Frontal cortex (tissue), 4 donors: ENCODE results near the gene CLCF1. TPM values are rescaled to one million over a fixed set of nuclear protein-coding genes. Genes with fewer than 3 reads are reported as not detected.
A peak's percentile ranks its signal among the peaks of the same experiment; 100 is the strongest.

Experiments used
- DNase-seq, 2 donors: peaks; one replicate each; pipeline ENCODE4 v3.0.0; 2012; ENCODE audit warnings: low spot score in 2 of 2
- FAIRE-seq: peaks from 2 replicates; lab custom pipeline; 2012; peaks lifted over from hg19 to GRCh38; lab: Jason Lieb, UNC
- total RNA-seq: library from RNA; depleted of rRNA; stranded (reverse); fragments of >200 nt; gene quantifications from one replicate; pipeline ENCODE4 v1.2.3, GENCODE V29; 2014
- donor health status: control.
- donor health status: control.
- donor health status: control.

Gene CLCF1
- under 0.01 TPM for total RNA-seq

DNA sequence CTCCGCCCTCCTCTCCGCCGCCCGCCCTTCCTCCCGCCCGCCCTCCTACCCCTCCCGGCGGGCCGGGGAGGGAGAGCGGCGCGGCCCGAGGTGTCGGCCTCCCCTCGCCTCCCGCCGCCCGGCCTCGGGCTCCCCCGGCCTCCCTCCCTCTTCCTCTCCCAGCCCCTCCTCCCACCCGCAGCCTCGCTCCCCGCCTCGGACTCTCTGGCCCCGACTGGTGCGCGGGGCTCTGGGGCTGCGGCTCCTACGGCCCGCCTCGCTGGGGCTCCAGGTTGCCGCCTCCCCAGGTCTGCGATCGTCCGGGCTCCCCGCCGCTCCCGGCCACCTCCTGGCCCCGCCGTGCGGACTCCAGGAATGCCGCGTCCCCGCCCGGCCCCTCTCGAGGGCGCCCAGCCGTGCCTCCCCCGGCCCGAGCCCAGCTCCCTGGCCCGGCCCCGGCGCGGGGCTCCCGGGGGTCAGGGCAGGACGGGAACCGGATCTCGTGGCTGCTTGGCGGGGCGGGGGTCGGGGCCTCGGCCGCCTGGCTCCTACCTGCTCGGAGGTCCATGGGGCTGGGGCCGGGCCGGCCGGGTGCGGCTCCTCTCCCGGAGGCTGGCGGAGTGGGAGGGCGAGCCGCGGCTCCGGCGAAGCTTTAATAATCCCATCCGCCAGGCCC, at the start of gene CLCF1:
Gene CLCF1 (minus strand): TSS at position 606 of the 655 bp plus-strand sequence. CDS start 59 bp downstream, at position 547.
- FAIRE-seq = no peak
- DNase-seq = peak; percentile 80 to 83

GRCh38 chr11:67422891-67423290, 49.5 kb upstream of the CLCF1 start:
- DNase-seq = no peak
- no peak for FAIRE-seq

DNA sequence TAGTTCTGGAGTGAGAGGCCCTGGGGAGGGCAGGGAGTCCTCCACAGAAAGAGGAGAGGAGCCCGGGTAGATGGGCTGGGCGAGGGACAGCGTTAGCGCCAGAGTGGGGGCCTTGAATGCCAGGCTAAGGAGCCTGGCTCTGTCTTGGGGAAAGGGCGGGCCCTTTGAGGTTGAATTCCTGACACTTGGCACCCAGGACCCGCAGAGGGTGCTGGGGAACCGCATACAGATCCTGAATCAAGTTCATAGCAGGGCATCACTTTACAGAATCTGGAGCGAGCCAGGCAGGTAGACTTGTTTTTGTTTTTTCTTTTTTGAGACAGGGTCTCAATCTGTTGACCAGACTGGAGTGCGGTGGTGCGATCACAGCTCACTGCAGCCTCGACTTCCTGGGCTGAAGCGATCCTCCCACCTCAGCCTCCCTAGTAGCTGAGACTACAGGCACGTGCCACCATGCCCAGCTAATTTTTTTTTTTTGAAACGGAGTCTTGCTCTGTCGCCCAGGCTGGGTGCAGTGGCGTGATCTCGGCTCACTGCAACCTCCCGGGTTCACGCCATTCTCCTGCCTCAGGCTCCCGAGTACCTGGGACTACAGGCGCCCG, 48.1 kb upstream of the CLCF1 start:
- FAIRE-seq = no peak
- DNase-seq = no peak

DNA sequence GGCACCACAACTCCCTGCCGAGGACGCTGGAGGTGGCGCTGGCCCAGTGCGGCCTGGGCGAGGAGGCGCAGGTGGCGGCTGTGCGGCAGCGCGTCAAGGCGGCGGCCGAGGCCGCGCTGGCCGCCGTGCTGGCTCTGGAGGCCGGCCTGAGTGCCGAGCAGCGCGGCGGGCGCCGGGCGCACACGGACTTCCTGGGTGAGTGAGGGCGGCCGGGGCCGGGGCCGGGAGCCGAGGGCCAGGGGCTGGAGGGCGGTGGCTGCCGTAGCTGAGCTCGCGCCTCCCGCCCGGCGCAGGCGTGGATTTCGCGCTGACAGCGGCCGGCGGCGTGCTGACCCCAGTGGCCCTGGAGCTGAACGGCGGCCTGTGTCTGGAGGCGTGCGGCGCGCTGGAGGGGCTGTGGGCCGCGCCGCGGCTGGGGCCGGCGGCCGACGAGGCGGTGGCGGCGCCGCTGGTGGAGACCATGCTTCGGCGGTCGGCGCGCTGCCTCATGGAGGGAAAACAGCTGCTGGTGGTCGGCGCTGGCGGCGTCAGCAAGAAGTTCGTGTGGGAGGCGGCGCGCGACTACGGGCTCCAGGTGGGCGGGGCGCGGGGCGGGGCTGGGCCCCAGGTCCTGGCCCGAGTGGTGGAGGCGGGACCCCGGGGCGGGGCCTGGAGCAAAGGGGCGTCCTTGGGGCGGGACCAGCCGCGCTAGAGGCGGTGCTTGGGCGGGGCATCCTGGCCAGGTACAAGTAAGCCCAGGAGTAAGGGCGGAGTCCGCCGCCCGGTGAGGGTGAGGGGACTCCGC, 47.4 kb upstream of the CLCF1 start:
- peak; percentile 95 to 100 for DNase-seq
- no peak for FAIRE-seq

- FAIRE-seq = no peak
- DNase-seq = no peak
Observed at GRCh38 chr11:67420147-67420645, 46.8 kb upstream of the CLCF1 start.

- FAIRE-seq (no peak), DNase-seq (no peak)
Observed at GRCh38 chr11:67419325-67420049, 46.1 kb upstream of the CLCF1 start.

DNA sequence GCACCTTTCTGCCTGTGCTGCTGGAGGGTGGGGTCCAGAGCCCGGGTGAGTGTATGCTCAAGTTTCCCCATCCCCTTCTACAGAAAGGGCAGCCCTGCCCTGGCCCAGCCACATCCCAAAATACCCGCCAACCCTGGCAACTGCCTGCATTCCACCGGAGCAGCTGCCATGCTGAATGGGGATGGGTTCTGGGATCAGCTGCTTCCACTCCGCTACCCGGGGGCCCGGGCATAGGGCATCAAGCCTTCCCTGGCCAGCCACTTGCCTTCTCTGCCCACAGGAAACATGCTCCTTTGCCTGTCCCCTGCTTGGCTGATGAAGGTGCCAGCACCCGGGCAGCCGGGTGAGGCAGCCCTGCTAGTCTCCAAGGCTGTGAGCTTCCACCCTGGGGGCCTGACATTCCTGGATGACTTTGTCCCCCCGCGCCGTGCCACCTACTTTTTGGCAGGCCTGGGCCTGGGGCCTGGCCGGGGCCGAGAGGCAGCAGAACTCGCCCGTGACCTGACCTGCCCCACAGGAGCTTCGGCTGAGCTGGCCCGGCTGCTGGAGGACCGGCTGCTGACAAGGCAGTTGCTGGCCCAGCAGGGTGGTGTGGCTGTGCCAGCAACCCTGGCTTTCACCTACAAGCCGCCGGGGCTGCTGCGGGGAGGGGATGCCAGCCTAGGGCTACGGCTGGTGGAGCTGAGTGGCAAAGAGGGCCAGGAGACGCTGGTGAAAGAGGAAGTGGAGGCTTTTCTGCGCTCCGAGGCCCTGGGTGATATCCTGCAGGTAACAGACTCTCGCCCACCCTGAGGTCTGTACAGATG, 45.3 kb upstream of the CLCF1 start:
- FAIRE-seq = no peak
- no peak for DNase-seq

DNA sequence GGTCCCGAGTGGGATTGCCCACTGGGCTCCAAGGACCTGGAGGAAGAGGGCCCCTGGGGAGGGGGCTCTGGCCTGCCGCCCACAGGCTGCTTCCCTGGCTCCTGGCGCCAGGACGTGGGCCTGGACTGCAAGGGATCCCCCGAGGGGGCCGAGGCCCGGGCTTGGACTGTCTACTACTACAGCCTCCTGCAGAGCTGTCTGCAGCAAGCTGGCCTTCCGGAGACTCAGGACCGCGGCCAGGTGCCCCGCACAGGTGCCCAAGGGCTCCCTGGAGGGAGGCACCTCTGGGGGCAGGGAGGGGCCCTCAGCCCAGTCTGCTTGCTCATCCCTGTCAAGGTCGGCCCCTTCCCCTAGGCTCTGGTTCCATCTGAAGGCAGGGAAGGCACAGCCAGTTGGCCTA, 44.0 kb upstream of the CLCF1 start:
- DNase-seq = no peak

GRCh38 chr11:67416416-67417335, 43.3 kb upstream of the CLCF1 start:
- DNase-seq = no peak

More for the DNA sequence above, 44.0 kb upstream of the CLCF1 start:
- FAIRE-seq = no peak

DNA sequence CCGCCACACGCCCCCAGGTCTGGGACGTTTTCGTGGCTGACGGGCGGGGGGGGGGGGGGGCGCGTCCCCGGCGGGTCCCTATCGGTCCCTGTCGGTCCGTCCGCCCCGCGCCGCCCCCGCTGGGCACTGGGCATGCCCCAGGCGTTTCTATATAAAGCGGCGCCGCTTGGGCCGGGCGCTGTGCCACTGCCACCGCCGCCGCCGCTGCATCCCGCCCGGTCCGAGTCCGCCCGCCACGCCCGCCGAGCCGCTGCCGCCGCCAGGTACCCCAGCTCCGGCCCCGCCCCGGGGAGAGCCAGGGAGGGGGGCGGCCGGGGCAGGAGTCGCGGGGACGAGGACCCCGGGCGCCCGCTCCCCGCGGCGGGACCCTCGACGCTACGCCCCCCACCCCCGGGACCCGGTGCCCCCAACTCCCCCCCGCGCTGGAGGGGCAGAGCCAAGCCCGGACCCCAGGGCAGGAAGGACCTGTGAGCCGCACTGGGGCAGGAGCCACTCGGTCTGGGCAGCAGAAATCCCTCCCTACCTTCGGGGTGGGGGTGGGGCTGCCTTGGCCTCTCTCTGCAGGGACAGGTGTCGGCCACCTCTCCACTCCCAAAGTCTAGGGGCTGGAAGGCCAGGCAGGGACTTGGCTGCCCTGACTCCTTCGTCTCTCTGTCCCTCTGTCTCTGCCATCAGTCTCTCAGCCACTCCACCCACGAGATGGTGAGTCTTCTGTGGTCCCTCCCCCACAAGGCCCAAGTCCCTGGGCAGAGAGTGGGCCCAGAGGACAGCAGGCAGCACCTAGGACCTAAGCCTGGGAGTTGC, 42.3 kb upstream of the CLCF1 start, which contains the start of gene CARNS1:
Gene CARNS1 (plus strand): TSS at position 178 of the 804 bp plus-strand sequence. CDS start 522 bp downstream, at position 700.
- FAIRE-seq (no peak), DNase-seq (peak; percentile 64 to 77)

More at GRCh38 chr11:67416416-67417335, 43.3 kb upstream of the CLCF1 start:
- no peak for FAIRE-seq

- FAIRE-seq (no peak), DNase-seq (no peak)
Observed at GRCh38 chr11:67413266-67413849, 40.0 kb upstream of the CLCF1 start.

DNA sequence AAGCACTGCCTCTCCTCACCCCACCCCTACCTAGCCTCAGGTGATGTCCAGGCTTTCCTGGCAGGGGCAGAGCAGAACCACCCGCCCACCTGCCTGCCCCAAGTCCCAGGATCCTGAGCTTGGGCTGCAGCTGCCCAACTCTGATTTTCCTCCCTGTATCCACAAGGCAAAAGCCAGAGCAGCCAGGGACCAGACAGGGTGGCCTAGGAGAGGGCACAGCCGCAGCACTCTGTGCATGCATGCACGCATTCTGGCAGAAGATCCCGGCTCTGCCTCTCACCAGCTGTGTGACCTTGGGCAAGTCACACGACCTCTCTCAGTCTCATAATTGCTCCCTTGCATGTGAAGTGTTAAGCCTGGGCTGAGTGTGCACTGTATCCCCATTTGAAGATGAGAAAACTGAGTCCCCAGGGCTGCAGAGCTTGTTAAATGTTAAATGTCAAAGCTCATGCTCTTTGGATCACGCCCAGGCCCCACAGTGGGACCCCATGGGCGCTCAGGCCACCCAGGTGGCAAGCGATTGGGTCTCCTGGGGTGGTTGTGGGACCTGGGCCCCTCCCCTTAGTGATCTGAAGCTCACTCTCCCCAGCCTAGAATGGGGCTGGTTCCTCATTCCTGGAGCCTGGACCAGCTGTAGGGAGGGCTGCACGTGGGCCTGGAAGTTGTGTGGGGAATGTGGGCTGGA, 39.2 kb upstream of the CLCF1 start:
- FAIRE-seq (no peak), DNase-seq (no peak)

- no peak for DNase-seq
- FAIRE-seq = no peak
Observed at GRCh38 chr11:67411785-67412152, 38.4 kb upstream of the CLCF1 start.

DNA sequence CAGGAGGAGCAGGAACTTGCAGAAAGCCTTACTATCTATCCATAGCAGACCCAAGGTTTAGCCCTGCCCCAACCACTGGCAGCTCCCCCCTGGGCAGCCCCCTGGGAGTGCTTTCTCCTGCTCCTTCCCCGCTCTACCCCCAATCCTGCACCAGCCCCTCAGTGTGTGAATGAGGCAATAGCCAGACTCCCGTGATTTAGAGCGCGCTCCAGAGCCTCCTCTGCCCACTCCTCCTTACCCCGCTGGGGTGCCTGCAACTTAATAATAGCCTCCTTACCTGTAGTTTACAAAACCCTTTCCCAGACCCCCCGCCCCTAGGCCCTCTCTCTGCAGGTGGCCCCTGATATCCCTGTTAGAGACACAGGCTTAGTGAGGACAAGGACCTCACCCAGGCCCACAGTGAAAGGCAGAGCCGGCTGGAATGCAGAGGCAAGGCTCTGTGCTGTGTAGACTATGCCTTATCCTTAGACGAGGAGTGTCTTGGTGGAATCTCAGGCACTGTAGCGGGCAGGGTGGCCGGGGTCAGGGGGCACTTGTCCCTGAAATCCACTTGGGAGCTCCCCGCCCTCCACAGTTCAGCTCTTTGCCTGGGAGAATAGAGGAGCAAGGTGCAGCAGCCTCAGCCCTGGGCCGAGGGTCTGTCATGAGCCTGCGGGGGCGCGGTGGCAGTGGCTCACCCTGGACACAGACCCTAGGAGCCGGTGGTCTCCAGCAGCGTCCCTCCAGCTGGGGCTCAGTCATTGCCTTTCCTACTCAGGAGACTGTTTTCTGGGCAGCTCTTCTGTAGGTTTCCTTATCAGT, 37.8 kb upstream of the CLCF1 start:
- no peak for FAIRE-seq
- no peak for DNase-seq

- DNase-seq (peak; percentile 58 to 80), FAIRE-seq (no peak)
Observed at GRCh38 chr11:67410369-67410831, 37.0 kb upstream of the CLCF1 start.
